IMR-90 (cell line): ENCODE data around the gene RANBP10.
A peak's percentile ranks its signal among the peaks of the same experiment; 100 is the strongest.

ENCODE experiments used
- BHLHE40 ChIP-seq: fragments of 150-350 bp; IDR thresholded peaks from 2 replicates; pipeline ENCODE4 v1.6.1; 2016; ENCODE audit warnings: mild to moderate bottlenecking, low read depth, low read length
- CEBPB ChIP-seq: IDR thresholded peaks from 2 replicates; pipeline ENCODE4 v1.6.1; 2012; ENCODE audit warnings: low read depth, low read length, improper control_type of control experiment
- CHD1 ChIP-seq: IDR thresholded peaks from 2 replicates; pipeline ENCODE4 v1.6.1; 2012; ENCODE audit warnings: low read depth, low read length, improper control_type of control experiment
- FOS ChIP-seq: fragments of 150-350 bp; IDR thresholded peaks from 2 replicates; pipeline ENCODE4 v1.6.1; 2016; ENCODE audit warnings: low read depth, low read length
- MAFK ChIP-seq: IDR thresholded peaks from 2 replicates; pipeline ENCODE4 v1.6.1; 2012; ENCODE audit warnings: low read depth, low read length, improper control_type of control experiment
- MAZ ChIP-seq: IDR thresholded peaks from 2 replicates; pipeline ENCODE4 v1.6.1; 2012; ENCODE audit warnings: low read depth, mild to moderate bottlenecking, low read length, improper control_type of control experiment, moderate library complexity, borderline replicate concordance
- MXI1 ChIP-seq: IDR thresholded peaks from 2 replicates; pipeline ENCODE4 v1.6.1; 2012; ENCODE audit warnings: low read depth, mild to moderate bottlenecking, low read length, moderate library complexity, borderline replicate concordance
- POLR2A ChIP-seq: IDR thresholded peaks from 2 replicates; pipeline ENCODE4 v1.6.1; 2012; ENCODE audit warnings: mild to moderate bottlenecking, low read depth, low read length
- RAD21 ChIP-seq: IDR thresholded peaks from 2 replicates; pipeline ENCODE4 v1.6.1; 2012; ENCODE audit warnings: low read length, improper control_type of control experiment
- RCOR1 ChIP-seq: IDR thresholded peaks from 2 replicates; pipeline ENCODE4 v1.6.1; 2012; ENCODE audit warnings: mild to moderate bottlenecking, low read length, improper control_type of control experiment; ENCODE audit not compliant: insufficient replicate concordance
- RFX5 ChIP-seq: IDR thresholded peaks from 2 replicates; pipeline ENCODE4 v1.8.0; 2012; ENCODE audit warnings: low read depth, mild to moderate bottlenecking, low read length, moderate library complexity
- SMC3 ChIP-seq: fragments of 150-350 bp; IDR thresholded peaks from 2 replicates; pipeline ENCODE4 v1.6.1; 2016; ENCODE audit warnings: low read depth, mild to moderate bottlenecking, antibody characterized with exemption, low read length, moderate library complexity
- USF2 ChIP-seq: fragments of 150-350 bp; IDR thresholded peaks from 2 replicates; pipeline ENCODE4 v1.6.1; 2017; ENCODE audit warnings: mild to moderate bottlenecking, antibody characterized with exemption, low read length, low read depth
- TF ChIP-seq, protein P1 (sequence below): conservative IDR thresholded peaks from 2 replicates; pipeline ENCODE4 v1.5.1; 2012; ENCODE audit warnings: mild to moderate bottlenecking, low read depth, low read length, improper control_type of control experiment

DNA sequence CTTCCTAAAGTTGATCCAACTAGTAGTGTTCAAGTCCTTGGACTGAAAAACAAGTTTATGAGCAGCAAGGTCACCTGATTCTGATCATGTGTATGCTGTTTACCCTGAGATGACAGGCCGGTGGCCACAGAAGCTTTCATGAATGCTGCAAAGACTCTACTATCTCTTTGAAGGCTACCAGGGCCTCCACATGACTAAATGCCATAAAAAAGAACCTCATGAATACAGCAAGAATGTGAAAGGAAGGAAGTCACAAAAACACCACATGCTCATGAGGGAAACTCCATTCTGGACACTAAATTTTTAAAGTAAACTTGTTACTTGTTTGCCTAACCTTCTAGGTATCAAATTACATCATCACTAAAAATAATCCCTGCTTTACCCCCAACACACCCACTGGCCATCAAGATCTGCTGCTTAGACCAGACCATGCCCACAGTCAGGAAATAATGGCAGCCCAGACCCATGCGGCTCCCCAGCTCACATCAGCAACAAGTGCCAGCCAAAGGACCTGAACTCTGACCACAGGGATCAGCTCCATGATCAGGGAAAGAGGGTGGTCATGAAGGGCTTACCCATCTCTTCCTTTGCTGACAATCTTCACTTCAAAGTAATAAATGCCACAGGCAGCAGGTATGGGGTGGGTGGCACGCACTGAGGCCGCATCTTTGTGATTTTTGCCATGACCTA lies 1.4 kb downstream of the RANBP10 start:
- TF ChIP-seq POLR2A = no peak
- TF ChIP-seq, protein P1, sequence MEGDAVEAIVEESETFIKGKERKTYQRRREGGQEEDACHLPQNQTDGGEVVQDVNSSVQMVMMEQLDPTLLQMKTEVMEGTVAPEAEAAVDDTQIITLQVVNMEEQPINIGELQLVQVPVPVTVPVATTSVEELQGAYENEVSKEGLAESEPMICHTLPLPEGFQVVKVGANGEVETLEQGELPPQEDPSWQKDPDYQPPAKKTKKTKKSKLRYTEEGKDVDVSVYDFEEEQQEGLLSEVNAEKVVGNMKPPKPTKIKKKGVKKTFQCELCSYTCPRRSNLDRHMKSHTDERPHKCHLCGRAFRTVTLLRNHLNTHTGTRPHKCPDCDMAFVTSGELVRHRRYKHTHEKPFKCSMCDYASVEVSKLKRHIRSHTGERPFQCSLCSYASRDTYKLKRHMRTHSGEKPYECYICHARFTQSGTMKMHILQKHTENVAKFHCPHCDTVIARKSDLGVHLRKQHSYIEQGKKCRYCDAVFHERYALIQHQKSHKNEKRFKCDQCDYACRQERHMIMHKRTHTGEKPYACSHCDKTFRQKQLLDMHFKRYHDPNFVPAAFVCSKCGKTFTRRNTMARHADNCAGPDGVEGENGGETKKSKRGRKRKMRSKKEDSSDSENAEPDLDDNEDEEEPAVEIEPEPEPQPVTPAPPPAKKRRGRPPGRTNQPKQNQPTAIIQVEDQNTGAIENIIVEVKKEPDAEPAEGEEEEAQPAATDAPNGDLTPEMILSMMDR = no peak
- no peak for TF ChIP-seq RAD21
- peak; percentile 22; the same call in 1 of the 2 replicates for TF ChIP-seq USF2
- TF ChIP-seq FOS = no peak
- TF ChIP-seq RFX5 = no peak
- peak; percentile 26; the same call in 1 of the 2 replicates for TF ChIP-seq MXI1
- TF ChIP-seq MAFK = no peak
- no peak for TF ChIP-seq BHLHE40
- TF ChIP-seq CHD1 = no peak
- TF ChIP-seq CEBPB = no peak
- TF ChIP-seq SMC3 = no peak
- TF ChIP-seq RCOR1 = no peak
- no peak for TF ChIP-seq MAZ
